Kidney epithelial cell (primary cell): ENCODE data around the gene IL11. TPM values are rescaled to one million over a fixed set of nuclear protein-coding genes. Genes with fewer than 3 reads are reported as not detected.

ENCODE experiments used
- DNase-seq: peaks from one replicate; pipeline ENCODE4 v3.0.0-alpha.2; 2010; ENCODE audit warnings: low read depth
- H3K27me3 ChIP-seq: 2 replicates; pipeline ENCODE4 v1.6.0; 2011; ENCODE audit warnings: low read length; ENCODE audit not compliant: control insufficient read depth, insufficient read depth
- H3K36me3 ChIP-seq: 2 replicates; pipeline ENCODE4 v1.5.1; 2011; ENCODE audit warnings: low read length; ENCODE audit not compliant: control insufficient read depth, insufficient read depth
- H3K4me3 ChIP-seq: 2 replicates; pipeline ENCODE4 v1.5.1; 2011; ENCODE audit warnings: low read depth, mild to moderate bottlenecking, control low read depth, low read length
- CTCF ChIP-seq: IDR thresholded peaks from 2 replicates; pipeline ENCODE4 v1.5.1; 2011; ENCODE audit warnings: mild to moderate bottlenecking, moderate library complexity, low read length, control low read depth, inconsistent platforms; ENCODE audit not compliant: insufficient read depth, poor library complexity, severe bottlenecking
- total RNA-seq: library from RNA; depleted of rRNA; stranded (reverse); fragments of >200 nt; gene quantifications from 2 replicates; pipeline ENCODE4 v1.2.3, GENCODE V29; 2015

Gene IL11
- total RNA-seq, 1 donor from 2014 or later = 32.1 TPM

DNA sequence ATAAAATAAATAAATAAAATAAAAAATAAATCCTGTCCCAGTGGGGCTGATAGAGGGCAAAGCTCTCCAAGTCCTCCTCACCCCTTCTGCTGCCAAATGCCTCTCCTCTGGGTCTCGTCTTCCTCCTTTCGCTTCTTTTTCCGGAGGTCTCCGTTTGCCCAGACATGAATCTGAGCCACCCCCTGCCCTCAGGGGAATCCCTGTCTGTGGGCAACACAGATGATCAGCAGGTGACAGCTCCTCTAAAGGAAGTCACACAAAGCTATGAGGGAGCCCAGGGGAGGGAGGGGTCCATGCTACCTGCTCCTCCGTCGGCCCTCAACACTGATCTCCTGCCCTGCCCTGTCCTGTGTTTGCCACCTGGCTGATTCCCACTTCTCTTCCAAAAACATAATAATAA lies 45.6 kb downstream of the IL11 start:
- DNase-seq = no peak
- TF ChIP-seq CTCF = no peak
- no peak overlapping the region for H3K4me3 ChIP-seq
- H3K27me3 ChIP-seq = no peaks in the 10 kb centered on the region
- no peaks in the 10 kb centered on the region for H3K36me3 ChIP-seq

GRCh38 chr19:55322204-55322885 lies 47.9 kb downstream of the IL11 start:
- TF ChIP-seq CTCF = no peak
- H3K36me3 ChIP-seq = no peaks in the 10 kb centered on the region
- H3K4me3 ChIP-seq = no peak overlapping the region
- DNase-seq = no peak
- H3K27me3 ChIP-seq = no peaks in the 10 kb centered on the region

DNA sequence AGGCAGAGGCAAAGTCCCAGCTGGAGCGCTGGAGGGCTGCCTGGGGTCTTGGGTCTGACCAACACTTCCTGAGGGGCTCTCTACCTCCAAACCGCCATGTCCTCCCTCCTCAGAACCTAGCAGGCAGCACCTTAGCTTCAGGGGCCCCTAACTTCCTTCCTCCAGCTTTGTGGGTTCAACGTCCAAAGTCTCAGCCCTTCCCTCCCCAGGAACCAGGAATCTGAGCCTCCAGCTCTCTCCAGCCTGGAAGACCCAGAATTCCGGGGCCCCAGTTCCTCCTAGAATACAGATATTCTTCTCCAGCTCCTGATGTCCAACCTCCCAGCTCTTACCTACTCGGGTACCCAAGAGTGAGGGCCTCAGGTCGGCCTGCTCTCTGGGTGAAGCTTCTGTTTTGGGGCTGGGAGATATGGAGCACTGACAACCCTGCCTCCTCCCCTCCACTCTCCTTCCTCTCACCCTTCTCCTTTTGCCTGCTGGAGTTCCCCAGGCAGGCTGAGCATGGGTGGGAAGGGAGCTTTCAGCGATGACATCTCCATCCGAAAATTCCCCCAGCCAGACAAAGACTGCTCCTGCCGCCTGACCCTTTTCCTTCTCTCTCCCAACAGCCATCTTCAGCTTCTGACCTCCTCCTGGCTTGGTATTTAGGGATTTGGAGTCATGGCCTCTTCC lies 48.7 kb downstream of the IL11 start:
- Histone ChIP-seq H3K4me3 (no peak overlapping the region), H3K27me3 (no peaks in the 10 kb centered on the region), H3K36me3 (no peaks in the 10 kb centered on the region)
- TF ChIP-seq CTCF = no peak
- DNase-seq = no peak

- Histone ChIP-seq H3K4me3 (no peak overlapping the region), H3K36me3 (no peaks in the 10 kb centered on the region), H3K27me3 (no peaks in the 10 kb centered on the region)
- no peak for DNase-seq
- no peak for TF ChIP-seq CTCF
Measured at GRCh38 chr19:55320844-55321419, 49.3 kb downstream of the IL11 start.

DNA sequence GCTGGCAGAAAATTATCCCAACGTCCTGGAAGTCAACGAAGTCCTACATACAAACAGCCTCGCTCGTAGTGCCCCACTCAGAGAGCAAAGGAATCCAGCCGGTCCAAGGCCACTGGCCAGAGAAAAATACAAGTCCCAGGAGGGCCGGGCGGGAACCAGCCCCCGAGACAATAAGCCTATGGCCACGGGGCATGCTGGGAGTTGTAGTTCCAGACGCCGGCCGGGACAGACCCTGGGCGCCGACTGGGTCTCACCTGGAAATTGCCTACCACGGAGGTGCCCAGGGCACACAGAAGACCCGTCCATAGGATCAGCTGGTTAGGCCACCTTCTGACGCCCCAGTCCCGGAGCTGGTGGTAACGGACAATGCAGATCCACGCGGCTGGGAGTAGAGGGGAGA lies 50.5 kb downstream of the IL11 start:
- DNase-seq = no peak
- H3K27me3 ChIP-seq = no peaks in the 10 kb centered on the region
- TF ChIP-seq CTCF = no peak
- H3K36me3 ChIP-seq = no peaks in the 10 kb centered on the region
- no peak overlapping the region for H3K4me3 ChIP-seq

DNA sequence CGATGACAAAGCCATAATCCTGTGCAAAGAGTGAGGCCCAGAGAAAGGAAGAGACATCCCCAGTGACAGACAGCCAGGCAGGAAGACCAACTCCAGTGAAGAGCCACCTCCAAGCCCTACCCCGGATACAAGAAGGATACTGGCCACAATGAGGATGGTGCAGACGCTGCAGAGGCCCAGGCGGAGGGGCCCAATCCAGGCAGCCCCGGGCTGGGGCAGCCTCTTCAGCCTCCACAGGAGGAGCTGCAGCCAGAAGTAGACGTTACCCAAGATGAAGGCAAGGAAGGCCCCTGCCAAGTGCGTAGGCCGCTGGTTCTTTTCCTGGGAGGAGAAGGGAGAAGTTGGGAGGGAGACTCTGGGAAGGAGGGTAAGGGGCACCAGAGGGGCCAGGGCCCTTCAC lies 53.6 kb downstream of the IL11 start:
- Histone ChIP-seq H3K36me3 (no peaks in the 10 kb centered on the region), H3K27me3 (peaks cover 2% of the 10 kb centered on the region), H3K4me3 (no peak overlapping the region)
- no peak for DNase-seq
- TF ChIP-seq CTCF = no peak
